ENCODE data around the gene TF.

GRCh38 chr3:133803469-133803868, 57.3 kb downstream of the TF start:
- no peak for TF ChIP-seq CTCF (IDR thresholded peaks at IDR 0.05; ENCODE audit: low read depth, low read length)
- TF ChIP-seq POLR2A (IDR thresholded peaks at IDR 0.05; ENCODE audit: extremely low read depth, insufficient read length): no peak
